GM18498 (cell line): ENCODE data around the gene NECAB3.

ENCODE experiments used
- ATAC-seq: cut with Tn5 transposase; IDR thresholded peaks from one replicate; pipeline ENCODE4 v1.9.1; 2021; ENCODE audit warnings: mild to moderate bottlenecking, moderate library complexity; ENCODE audit not compliant: unreplicated experiment

Gene NECAB3

GRCh38 chr20:33679758-33680485 is 5.7 kb upstream of the NECAB3 start:
- peak; percentile 60 for ATAC-seq

GRCh38 chr20:33677991-33678702 is 3.9 kb upstream of the NECAB3 start:
- no peak for ATAC-seq

GRCh38 chr20:33676652-33677645 is 2.7 kb upstream of the NECAB3 start:
- ATAC-seq: no peak

GRCh38 chr20:33676121-33676520 is 1.9 kb upstream of the NECAB3 start:
- ATAC-seq: no peak

GRCh38 chr20:33675136-33675959 is 1.1 kb upstream of the NECAB3 start:
- ATAC-seq: no peak

GRCh38 chr20:33673410-33674293 is 576 bp downstream of the NECAB3 start:
- ATAC-seq: peak; percentile 39

GRCh38 chr20:33673114-33673409 is 1.2 kb downstream of the NECAB3 start:
- no peak for ATAC-seq

- ATAC-seq: no peak
Measured at GRCh38 chr20:33672426-33673113, 1.7 kb downstream of the NECAB3 start.

GRCh38 chr20:33671573-33672288 is 2.5 kb downstream of the NECAB3 start:
- ATAC-seq: no peak

GRCh38 chr20:33670715-33671499 is 3.3 kb downstream of the NECAB3 start:
- ATAC-seq: no peak

GRCh38 chr20:33669873-33670640 is 4.2 kb downstream of the NECAB3 start:
- no peak for ATAC-seq

GRCh38 chr20:33669224-33669623 is 5.0 kb downstream of the NECAB3 start:
- no peak for ATAC-seq

- ATAC-seq: no peak
Measured at GRCh38 chr20:33668466-33669155, 5.6 kb downstream of the NECAB3 start.

GRCh38 chr20:33667676-33668465 is 6.4 kb downstream of the NECAB3 start:
- peak; percentile 39 for ATAC-seq

- peak; percentile 13 for ATAC-seq
Measured at GRCh38 chr20:33667245-33667675, 7.0 kb downstream of the NECAB3 start.
